ENCODE results near the gene GRK5.

- TF ChIP-seq CTCF (IDR thresholded peaks at IDR 0.05; ENCODE audit: low read depth, low read length) (no peak), EZH2phosphoT487 (IDR thresholded peaks at IDR 0.05; ENCODE audit: low read depth) (no peak)
These were observed 150.8 kb downstream of the GRK5 start for GRCh38 chr10:119358152-119358512.

All from OCI-LY3 (cell line).